Lung microvascular endothelial cell (primary cell): ENCODE data around the gene EIF4H. TPM values are rescaled to one million over a fixed set of nuclear protein-coding genes. Genes with fewer than 3 reads are reported as not detected.
A peak's percentile ranks its signal among the peaks of the same experiment; 100 is the strongest.
"Not testable (repeated sequence)": the region's sequence is repeated elsewhere in the genome, so short reads cannot be mapped to it uniquely, and the experiment has no call there.

ENCODE experiments used
- DNase-seq, 2 donors: peaks; one replicate each; pipeline versions ENCODE4 v3.0.0 to v3.0.0-alpha.2; 2010; ENCODE audit warnings: low read depth in 2 of 2
- total RNA-seq: library from RNA; depleted of rRNA; stranded (reverse); fragments of >200 nt; gene quantifications from 2 replicates; pipeline ENCODE4 v1.2.1, GENCODE V29; 2014

The EIF4H gene
- total RNA-seq, 1 donor from 2014 or later, result 267 TPM

DNA sequence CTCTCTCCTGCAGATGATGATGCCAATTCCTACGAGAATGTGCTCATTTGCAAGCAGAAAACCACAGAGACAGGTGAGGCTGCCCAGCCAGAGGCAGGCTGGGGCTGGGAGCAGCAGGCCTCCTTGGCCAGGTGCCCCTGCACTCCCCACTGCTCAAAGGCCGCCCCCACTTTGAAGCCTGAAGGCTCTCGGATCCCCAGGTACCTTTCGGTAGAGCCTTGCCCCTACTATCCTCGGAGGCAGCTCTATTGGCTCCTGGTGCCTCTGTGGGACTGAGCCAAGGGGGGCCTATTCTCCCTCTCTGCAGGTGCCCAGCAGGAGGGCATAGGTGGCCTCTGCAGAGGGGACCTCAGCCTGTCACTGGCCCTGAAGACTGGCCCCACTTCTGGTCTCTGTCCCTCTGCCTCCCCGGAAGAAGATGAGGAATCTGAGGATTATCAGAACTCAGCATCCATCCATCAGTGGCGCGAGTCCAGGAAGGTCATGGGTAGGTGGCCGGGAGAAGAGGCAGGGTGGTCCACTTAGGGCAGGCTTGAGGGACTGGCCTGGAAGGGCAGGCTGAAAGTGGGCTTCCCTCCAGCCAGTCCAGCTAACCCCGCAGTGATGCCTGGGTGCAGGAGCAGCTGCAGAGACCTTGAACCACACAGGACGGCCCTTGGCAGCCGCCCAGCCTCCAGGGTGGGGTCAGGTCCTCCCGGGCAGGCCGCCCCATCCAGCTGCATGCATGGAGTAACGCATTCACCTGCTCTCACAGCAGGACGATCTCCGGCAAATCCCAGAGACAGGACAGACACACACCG lies 49.8 kb downstream of the EIF4H start:
- no peak for DNase-seq

DNA sequence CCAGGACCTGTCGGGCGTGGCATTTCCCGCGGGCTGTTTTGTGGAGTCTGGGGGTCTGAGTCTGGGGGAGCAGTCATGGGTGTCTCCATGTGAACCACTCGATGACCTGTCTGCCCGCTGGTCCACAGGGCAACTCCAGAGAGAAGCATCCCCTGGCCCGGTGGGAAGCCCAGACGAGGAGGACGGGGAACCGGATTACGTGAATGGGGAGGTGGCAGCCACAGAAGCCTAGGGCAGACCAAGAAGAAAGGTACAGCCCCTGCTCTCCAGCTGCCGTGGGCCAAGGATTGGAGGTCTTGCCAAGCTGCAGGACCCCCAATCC lies 50.3 kb downstream of the EIF4H start:
- no peak for DNase-seq

DNA sequence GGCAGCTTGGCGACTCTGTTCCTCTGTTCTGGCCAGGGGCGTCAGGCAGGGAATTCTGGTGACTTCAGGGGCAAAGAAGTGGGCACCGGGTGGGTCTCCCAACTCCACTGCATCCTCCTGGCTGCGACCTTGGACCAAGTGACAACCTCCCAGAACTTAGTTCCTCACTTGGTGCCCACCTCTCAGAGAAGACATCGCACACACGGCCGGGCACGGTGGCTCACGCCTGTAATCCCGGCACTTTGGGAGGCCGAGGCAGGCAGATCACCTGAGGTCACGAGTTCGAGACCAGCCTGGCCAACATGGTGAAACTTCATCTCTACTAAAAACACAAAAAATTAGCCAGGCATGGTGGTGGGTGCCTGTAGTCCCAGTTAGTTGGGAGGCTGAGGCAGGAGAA lies 50.8 kb downstream of the EIF4H start:
- DNase-seq, result not testable (repeated sequence)

DNA sequence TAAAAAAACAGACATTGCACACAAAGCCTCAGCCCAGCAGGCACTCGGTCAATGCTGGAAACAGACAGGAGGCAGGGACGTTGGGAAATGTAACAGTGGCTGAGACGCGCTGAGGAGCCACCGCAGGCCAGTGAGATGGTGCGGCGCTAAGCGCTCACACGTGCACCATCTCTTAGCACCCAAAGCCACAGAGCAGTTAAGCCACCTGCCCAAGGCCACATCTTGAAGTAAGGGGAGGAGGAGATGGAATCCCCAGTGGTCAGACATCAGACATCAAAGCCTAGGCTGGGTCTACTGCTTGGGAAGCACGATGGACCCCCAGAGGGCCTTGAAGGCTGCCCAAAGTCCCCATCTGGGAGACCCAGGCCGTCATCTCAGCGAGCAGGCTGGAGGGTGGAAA lies 51.2 kb downstream of the EIF4H start:
- DNase-seq, result no peak

DNA sequence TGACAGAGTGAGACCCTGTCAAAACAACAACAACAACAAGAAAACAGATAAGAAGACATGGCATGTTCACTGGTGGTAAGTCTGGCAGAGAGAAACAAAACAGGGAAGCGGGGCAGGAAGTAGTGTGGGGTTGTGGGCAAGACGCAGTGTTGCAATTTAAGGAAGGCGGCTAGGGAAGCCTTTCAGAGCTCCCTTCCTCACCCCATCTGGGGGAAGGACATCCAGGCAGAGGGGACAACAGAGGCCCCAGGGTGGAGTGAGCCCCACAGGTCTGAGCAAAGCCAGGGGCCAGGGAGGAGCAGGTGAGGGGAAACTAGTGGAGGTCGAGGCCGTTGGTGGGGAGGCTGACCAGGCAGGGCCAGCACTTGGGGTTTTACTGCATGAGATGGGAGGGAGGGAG lies 52.5 kb downstream of the EIF4H start:
- DNase-seq, result no peak

DNA sequence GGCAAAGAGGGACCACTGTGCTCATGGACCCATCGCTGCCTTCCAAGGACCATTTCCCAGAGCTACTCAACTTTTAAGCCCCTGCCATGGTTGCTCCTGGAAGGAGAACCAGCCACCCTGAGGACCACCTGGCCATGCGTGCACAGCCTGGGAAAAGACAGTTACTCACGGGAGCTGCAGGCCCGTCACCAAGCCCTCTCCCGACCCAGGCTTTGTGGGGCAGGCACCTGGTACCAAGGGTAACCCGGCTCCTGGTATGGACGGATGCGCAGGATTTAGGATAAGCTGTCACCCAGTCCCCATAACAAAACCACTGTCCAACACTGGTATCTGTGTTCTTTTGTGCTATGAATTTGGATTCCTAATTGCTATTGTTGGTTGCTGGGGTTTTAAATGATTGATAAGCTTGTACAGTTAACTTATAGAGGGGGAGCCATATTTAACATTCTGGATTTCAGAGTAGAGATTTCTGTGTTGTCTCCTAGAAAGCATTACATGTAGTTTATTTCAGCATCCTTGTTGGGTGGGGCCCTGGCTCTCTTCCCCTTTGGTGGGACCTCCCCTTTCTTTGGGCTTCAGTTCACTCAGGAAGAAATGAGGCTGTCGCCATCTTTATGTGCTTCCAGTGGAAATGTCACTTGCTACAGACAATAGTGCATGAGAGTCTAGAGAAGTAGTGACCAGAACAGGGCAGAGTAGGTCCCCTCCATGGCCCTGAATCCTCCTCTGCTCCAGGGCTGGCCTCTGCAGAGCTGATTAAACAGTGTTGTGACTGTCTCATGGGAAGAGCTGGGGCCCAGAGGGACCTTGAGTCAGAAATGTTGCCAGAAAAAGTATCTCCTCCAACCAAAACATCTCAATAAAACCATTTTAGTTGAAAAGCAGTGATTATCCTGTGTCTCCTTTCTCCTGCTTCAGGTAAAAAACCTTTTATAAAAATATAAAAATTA lies 55.1 kb downstream of the EIF4H start:
- no peak for DNase-seq

DNA sequence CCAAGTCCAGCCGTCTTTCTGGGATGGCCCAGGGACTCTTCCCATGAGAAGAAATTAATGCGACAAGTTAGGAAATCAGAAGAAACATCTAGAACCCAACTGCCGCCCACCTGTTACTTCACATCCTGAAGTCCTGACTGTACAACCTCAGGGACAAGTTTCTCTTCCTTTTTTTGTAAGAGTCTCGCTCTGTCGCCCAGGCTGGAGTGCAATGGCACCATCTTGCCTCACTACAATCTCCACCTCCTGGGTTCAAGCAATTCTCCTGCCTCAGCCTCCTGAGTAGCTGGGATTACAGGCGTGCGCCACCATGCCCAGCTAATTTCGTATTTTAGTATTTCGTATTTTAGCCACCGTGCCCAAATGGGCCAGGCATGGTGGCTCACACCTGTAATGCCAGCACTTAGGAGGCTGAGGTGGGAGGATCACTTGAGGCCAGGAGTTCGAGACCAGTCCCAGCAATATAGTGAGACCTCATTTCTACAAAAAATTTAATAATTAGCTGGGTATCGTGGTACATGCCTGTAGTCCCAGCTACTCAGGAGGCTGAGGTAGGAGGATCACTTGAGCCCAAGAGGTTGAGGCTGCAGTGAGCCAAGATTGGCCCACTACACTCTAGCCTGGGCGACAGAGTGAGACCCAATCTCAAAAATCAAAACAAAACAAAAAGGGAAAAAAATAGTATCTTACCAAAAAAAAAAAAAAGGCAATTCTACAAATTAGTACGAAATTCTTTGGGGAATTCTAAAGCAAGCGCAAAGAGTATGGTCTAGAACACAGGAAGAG lies 56.5 kb downstream of the EIF4H start:
- no peak for DNase-seq

DNA sequence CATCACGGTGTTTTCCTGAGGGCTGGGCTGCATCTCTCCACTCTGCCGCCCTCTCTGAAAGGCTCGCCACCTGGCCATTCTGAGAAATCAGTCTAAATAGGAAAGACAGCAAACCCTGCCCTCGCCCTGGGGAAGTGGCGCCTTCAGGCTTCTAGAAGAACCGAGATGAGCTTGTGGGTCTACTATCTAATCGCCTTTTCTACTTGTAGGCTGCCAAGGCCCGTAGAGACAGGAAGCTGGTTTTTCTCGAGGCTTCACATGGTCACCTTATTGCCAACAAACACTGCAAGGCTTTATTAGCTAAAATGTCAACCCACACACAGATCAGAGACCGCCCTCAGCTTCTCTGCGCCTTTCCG lies 57.1 kb downstream of the EIF4H start:
- DNase-seq, result no peak

DNA sequence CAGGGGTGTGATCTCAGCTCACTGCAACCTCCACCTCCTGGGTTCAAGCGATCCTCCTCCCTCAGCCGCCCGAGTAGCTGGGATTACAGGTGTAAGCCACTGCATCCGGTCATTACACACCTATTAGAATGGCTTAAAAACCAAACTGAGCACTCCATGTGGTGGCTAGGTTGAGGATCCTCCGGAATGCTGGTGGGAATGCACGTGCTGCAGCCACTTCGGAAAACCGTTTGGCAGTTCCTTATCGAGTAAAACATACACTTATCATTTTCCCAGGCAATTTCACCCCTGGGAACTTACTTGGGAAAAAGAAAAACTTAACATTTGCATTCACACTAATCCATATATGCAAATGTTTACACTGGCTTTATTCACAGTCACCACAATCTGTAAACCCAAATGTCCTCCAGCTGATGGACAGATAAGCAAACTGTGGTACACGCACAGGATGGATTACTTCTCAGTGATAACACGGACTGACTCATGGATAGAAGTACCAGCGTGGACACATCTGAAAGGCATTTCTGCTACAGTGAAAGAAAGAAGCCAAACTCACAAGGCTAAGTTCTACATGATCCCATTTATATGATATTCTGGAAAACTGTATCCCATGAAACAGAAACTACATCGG lies 59.6 kb downstream of the EIF4H start:
- DNase-seq, result peak in 1 of 2 donors; percentile 26

DNA sequence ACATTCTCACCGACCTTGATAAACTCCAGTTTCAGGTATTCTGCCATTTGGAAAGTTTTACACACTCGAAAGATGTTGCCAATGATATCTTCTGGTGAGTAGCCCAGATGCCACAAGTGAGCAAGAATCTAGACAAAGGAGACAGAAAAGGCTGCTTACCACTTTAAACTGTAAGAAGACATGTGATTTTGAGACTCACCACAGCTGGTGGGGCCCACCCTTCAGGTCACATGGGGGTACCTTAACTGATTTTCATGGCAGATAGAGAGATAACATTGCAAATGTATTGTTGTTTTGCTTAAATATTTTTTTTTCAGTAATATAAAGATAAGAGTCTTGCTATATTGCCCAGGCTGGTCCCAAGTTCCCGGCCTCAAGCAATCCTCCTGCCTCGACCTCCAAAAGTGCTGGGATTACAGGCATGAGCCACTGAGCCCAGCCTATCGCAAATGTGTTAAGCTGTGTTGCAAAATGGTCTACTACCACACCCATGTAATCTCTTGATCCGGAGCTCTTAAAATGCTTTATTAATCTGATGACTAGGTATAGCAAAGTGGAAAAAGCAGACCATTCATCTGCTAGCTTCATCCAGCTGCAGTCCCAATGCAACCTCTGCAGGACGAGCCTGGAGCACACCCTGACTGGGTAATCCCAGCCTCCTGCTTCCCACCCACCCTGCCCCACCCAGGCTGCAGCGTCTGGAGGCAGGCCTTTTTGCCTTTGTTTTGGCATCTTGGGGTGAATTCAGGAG lies 61.5 kb downstream of the EIF4H start:
- no peak for DNase-seq

DNA sequence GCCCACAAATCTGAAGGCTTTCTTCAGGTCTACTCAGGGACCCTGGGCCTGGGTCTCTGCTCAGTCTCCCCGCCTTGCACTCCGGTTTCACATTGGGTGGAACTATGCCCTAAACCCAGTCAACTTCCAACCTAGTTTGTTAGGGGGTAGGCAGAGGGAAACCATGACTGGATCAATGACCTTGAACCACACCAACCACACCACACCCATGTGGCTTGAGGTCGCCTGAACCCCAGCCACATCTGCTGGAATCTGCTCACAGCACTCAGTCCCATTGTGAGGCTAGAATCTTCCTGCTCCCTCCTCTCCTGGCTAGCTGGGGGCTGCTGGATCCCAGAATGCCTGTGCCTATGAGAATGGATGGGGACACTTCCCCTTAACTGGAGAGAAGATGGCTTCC lies 62.1 kb downstream of the EIF4H start:
- DNase-seq, result no peak

DNA sequence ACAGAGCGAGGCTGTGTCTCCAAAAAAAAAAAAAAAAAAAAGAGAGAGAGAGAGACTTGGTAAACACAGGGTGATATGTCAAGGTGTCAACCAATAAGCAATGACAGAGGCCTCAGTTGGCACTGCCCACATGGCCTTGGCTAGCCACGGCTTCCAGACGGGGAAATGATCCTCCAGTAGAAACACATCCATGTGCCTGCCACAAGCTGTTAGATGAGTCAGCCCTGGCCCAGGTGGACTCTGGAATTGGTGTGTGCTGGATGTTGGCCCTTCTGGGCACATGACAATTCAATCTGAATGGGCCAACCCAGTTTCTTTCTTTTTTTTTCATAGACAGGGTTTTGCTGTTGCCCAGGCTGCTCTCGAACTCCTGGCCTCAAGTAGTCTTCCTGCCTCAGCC lies 66.3 kb downstream of the EIF4H start:
- DNase-seq, result no peak

DNA sequence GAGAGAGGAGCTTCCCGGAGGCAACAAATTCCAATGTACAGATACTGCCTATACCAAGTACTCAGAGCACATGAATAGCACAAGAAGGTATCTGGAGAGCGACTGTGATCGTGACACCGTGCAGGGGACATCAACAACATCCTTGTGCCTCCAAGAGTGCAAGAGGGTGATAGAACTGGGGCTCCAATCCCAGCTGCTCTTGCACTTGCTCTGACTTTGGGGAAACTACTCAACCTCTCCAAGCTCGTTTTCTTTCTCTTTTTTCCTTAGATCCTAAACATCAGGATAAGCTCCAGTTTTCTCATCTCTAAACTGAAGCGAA lies 67.9 kb downstream of the EIF4H start:
- DNase-seq, result no peak

DNA sequence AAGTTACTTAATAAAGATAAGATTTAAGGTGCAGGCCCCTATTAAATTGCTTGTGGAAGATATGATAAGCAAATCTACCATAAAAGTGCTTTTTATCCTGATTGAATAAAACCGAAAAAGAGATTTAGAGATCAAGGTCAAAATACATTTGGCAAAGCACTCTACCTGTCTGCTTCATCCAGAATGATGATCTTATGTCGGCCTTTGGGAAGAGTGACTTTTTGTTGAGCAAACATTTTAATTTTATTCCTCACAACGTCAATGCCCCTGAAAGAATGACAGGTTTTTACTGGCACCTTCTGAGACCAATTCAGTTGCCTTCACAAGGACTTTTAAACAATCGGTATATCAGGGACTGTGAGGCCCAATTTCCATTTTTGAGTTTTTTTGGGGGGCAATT lies 72.3 kb downstream of the EIF4H start:
- no peak for DNase-seq

Other genes starting within 250 kb of the EIF4H start
- 4.6 and 15.5 TPM in 2 replicates for gene ELN, start 146.2 kb upstream of the EIF4H start, total RNA-seq
- 12.9 and 13.7 TPM in 2 replicates for gene LIMK1, start 90.6 kb upstream of the EIF4H start, total RNA-seq
- gene LAT2, start 35.6 kb downstream of the EIF4H start, total RNA-seq, result 1.3 and 3.0 TPM in 2 replicates
- gene RFC2, start 80.0 kb downstream of the EIF4H start, total RNA-seq, result 15.7 and 17.7 TPM in 2 replicates
- gene CLIP2, start 115.1 kb downstream of the EIF4H start, total RNA-seq, result 28.1 and 42.3 TPM in 2 replicates